Activated CD8-positive, alpha-beta memory T cell treated with anti-CD3 and anti-CD28 coated beads, Interleukin-2, amount 50 U/mL, for 1 hour (primary cell): ENCODE results near the gene HNRNPR.
A peak's percentile ranks its signal among the peaks of the same experiment; 100 is the strongest.

Experiments
- DNase-seq: peaks from one replicate; pipeline ENCODE4 v3.0.0-alpha.2; 2020; ENCODE audit errors: extremely low read depth

Gene HNRNPR

DNA sequence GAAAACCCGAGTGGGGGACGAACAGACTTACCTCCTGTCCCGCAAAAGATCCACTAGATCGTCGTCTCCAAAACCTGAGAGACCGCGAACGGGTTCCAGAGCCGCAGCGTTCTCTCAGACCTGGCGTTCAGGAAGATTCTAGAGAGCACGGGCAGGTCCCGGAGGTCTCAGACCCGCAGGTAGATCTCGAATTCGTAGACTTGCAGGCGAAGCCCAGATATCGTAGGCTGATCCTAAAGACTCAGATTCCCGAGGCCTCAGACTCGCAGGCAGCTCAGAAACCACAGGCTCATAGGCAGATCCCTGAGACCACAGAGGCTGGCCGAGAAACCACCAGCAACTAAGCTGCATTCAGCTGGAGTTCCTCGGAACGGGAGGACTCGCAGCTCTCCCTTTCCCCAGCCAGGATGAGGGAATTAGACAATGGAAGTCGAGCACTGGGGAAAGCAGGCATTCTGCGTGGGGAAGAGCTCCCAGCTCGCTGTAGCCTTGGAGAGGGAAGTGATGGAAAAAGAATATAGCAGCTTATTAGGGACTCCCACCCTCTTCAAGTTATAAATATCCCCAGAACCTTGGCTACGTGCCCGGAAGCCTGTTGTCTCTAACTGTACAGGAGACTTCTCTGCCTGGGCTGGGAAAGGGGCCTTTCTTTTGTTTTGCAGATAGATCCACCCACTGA is 25.4 kb upstream of the HNRNPR start, which contains the start of gene ZNF436:
TSS of gene ZNF436 (minus strand) at position 502 of the 679 bp plus-strand sequence. CDS start 1,831 bp downstream, outside the sequence.
- no peak for DNase-seq

- peak; percentile 57 for DNase-seq
These were observed 24.7 kb upstream of the HNRNPR start for GRCh38 chr1:23368562-23369334.

GRCh38 chr1:23367791-23368561 is 23.9 kb upstream of the HNRNPR start:
- DNase-seq = peak; percentile 93

- DNase-seq = no peak
These were observed 23.3 kb upstream of the HNRNPR start for GRCh38 chr1:23367451-23367790.

- no peak for DNase-seq
These were observed 22.5 kb upstream of the HNRNPR start for GRCh38 chr1:23366598-23366997.

GRCh38 chr1:23366146-23366545 is 22.1 kb upstream of the HNRNPR start:
- no peak for DNase-seq

GRCh38 chr1:23362218-23362713 is 18.2 kb upstream of the HNRNPR start:
- no peak for DNase-seq

DNA sequence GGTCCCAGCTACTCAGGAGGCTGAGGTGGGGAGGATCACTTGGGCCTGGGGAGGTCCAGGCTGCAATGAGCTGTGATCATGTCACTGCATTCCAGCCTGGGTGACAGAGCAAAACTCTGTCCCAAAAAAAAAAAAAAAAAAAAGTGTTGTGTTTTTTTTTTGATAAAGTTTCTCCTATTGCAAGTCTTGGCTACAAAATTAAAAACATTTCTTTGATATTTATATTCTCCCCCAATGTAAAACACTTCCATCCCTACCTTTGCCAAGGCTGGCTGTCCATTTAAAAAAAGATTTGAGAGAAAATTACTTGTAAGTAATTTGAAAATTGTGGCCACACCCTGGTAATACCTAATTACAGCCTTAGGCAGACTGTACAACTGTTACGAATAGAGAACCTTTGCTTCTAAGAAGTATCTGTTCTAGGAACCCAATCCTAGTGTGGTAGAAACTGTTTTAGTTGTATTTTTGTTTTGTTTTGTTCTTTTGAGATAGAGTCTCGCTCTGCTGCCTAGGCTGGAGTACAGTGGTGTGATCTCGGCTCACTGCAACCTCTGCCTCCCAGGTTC is 14.3 kb upstream of the HNRNPR start:
- no peak for DNase-seq

- DNase-seq = no peak
These were observed 13.2 kb upstream of the HNRNPR start for GRCh38 chr1:23357138-23357908.

GRCh38 chr1:23356471-23357137 is 12.5 kb upstream of the HNRNPR start:
- DNase-seq = no peak

DNA sequence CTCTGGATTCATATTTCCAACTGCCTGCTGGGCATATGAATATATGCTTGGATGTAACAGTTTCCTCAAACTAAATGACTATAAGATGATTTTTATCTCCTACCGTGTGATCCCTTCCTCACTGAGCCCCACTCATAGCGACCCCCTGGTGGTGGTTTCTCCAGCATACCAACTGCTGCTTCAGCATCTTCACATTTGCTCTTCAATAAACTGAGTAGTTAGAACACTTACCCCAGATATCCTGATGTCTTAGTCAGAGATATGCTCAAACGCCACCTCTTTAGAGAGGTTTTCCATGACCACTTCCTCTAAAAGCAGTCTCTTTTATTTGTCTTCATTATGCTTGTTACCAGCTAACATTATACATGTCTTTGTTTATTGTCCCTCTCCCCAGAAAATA is 10.2 kb upstream of the HNRNPR start:
- DNase-seq = no peak

GRCh38 chr1:23352096-23352695 is 8.1 kb upstream of the HNRNPR start:
- no peak for DNase-seq

DNA sequence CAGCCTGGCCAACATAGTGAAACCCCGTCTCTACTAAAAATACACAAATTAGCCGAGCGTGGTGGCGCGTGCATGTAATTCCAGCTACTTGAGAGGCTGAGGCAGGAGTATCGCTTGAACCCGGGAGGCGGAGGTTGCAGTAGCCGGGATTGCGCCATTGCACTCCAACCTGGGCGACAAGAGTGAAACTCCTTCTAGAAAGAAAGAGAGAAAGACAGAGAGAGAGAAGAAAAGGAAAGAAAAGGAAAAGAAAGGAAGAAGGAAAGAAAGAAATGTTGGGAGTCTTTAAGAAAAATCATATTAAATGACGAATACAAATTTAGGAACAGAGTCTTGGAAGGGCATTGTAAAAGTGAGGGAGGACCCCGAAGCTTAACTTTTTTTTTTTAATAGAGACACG is 1.8 kb upstream of the HNRNPR start:
- DNase-seq = no peak

- no peak for DNase-seq
These were observed 946 bp upstream of the HNRNPR start for GRCh38 chr1:23344987-23345472.

DNA sequence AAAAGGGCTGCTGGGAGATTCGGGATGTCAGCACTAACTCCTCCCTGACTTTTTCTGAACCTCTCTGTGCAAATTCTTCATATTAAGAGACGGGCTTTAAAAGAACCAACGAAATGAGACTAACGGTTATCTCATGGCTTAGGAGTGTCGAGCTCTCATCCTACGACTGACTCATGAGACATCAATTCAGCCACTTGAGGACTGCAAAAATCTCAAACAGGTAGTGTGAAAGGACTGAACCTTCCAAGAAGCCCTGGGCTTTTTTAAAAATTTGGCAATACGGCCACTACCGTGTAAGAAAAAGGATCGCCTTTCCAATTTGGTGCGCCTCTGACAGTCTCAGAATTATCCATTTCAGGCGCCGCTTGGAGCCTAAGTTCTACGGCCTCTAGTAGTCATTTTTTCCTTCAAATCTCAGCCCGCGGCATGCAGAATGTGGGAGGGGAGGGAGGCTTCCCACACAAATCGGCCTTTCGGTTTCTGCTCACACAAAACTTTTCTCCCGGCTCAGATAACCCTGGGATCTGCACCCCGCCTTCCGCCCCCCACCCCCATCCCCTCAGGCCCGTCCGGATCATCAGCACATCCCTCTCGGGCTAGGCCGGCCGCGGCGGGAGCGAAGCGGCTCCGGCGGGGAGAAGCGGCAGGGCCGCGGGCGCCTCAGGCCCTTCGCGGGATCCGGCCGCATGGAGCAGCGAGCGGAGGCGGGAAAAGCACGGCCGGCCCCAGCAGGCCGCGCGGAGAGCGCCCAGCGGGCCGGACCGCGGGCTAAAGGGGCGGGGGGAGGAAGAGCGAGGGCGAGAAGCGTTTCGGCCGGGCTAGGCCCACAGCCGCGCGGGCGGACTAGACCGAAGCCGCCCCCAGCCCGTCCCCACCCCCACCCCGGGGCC is 618 bp downstream of the HNRNPR start:
- DNase-seq = no peak

- no peak for DNase-seq
These were observed 2.0 kb downstream of the HNRNPR start for GRCh38 chr1:23341931-23342692.

DNA sequence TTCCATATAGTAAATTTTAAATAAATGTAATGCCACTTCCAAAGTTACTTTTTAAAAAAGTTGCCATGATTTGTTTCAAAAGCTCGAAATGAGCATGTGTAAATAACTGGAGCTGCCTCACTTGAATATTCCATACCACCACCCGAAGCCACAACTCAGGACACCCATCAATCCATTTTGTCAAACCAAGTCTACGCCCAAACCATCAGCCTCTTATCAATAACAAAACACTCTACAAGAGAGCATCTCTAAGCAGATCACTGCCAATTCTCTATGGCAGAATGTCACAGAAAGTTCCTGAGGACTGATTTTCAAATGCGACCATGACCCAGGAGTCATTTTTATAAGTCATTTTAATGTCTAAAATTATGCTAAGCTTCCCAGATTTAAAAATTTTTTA is 4.5 kb downstream of the HNRNPR start:
- DNase-seq = no peak

GRCh38 chr1:23337869-23338268 is 6.2 kb downstream of the HNRNPR start:
- no peak for DNase-seq
